Testis (tissue), 3 donors: Measurements from ENCODE around the gene NDUFC1. TPM values are rescaled to one million over a fixed set of nuclear protein-coding genes. Genes with fewer than 3 reads are reported as not detected.
"Not testable (repeated sequence)": the region's sequence is repeated elsewhere in the genome, so short reads cannot be mapped to it uniquely, and the experiment has no call there.

Experiments used
- DNase-seq: peaks from one replicate; pipeline ENCODE4 v3.0.0-alpha.2; 2019
- H3K27ac ChIP-seq, 2 donors: fragments of 200-600 bp; sonication (generic); one replicate each; pipeline ENCODE4 v1.5.1; 2019
- H3K27me3 ChIP-seq: fragments of 200-600 bp; sonication (generic); one replicate; pipeline ENCODE4 v1.5.1; 2019
- H3K36me3 ChIP-seq: fragments of 200-600 bp; sonication (generic); one replicate; pipeline ENCODE4 v1.5.1; 2017; ENCODE audit warnings: low read depth; ENCODE audit errors: missing control alignments
- H3K4me1 ChIP-seq: fragments of 200-600 bp; sonication (generic); one replicate; pipeline ENCODE4 v1.5.1; 2019
- H3K4me3 ChIP-seq, 2 donors: fragments of 200-600 bp; sonication (generic); one replicate each; pipeline ENCODE4 v1.5.1; 2017 to 2019
- H3K9me3 ChIP-seq: fragments of 200-600 bp; sonication (generic); one replicate; pipeline ENCODE4 v1.5.1; 2017
- CTCF ChIP-seq, 3 experiments: fragments of 450-650 bp in 2 of 3; fragments of 200-600 bp in 1 of 3; sonication (generic) in 1 of 3; IDR thresholded peaks; one replicate each; pipeline ENCODE4 v1.5.1; 2016 to 2019; ENCODE audit warnings: antibody characterized with exemption in 3 of 3, mild to moderate bottlenecking in 2 of 3, moderate library complexity in 1 of 3
- POLR2A ChIP-seq: fragments of 450-650 bp; IDR thresholded peaks from one replicate; pipeline ENCODE4 v1.6.1; 2017; ENCODE audit warnings: antibody characterized with exemption, mild to moderate bottlenecking, moderate library complexity
- WGBS, 2 donors: methylation state at CpG; one replicate each; pipeline ENCODE4 v1.1.5; 2018; 5-methylcytosine and 5-hydroxymethylcytosine counted together
- intact Hi-C: fragments of 100-400 bp; cut with DNase I; formaldehyde crosslinking; loops from one replicate; pipeline ENCODE4 v1.15.1; 2023; ENCODE audit warnings: low total_unique reads
- polyA plus RNA-seq: library from polyadenylated mRNA; stranded (reverse); fragments of 350-450 nt; fragmentation: Illumina TruSeq; extraction: RNeasy Lipid Tissue Mini Kit (QIAGEN cat#74804); gene quantifications from one replicate; pipeline ENCODE4 v1.2.3, GENCODE V29; 2014; ENCODE audit warnings: low read depth, low replicate concordance; ENCODE audit not compliant: insufficient read depth
- total RNA-seq, 2 donors: library from RNA; depleted of rRNA; stranded (reverse); fragments of >200 nt; gene quantifications; one replicate each; pipeline ENCODE4 v1.2.3, GENCODE V29; 2016

Gene NDUFC1
- total and polyA plus RNA-seq, 3 donors from 2014 or later: 121 to 201 (median 127) TPM

- Histone ChIP-seq H3K4me1 (peaks cover 3% of the 10 kb centered on the region), H3K36me3 (no peaks in the 10 kb centered on the region), H3K27ac (peak overlapping the region in 1 of 2 donors; percentile 47), H3K4me3 (peak overlapping the region in 1 of 2 donors; percentile 27), H3K9me3 (no peaks in the 10 kb centered on the region), H3K27me3 (no peaks in the 10 kb centered on the region)
- intact Hi-C loops: no loop called here
- no peak for DNase-seq
- 3% methylated on average over 1 of the region's 1 CpG for WGBS, 2 donors
- TF ChIP-seq POLR2A (no peak), CTCF (IDR thresholded peaks at IDR 0.05) (no peak)
These were observed 36.1 kb downstream of the NDUFC1 start for GRCh38 chr4:139266208-139266582.

GRCh38 chr4:139265654-139266053, 36.6 kb downstream of the NDUFC1 start:
- Histone ChIP-seq H3K27me3 (no peaks in the 10 kb centered on the region), H3K36me3 (no peaks in the 10 kb centered on the region), H3K27ac (no peak overlapping the region), H3K4me1 (peaks cover 3% of the 10 kb centered on the region), H3K4me3 (no peak overlapping the region), H3K9me3 (no peaks in the 10 kb centered on the region)
- intact Hi-C loops: no loop called here
- WGBS, 2 donors: 62 to 63% methylated on average over 3 of the region's 3 CpGs
- TF ChIP-seq CTCF (IDR thresholded peaks at IDR 0.05): no peak
- TF ChIP-seq POLR2A: no peak
- no peak for DNase-seq

GRCh38 chr4:139256349-139256748, 45.9 kb downstream of the NDUFC1 start:
- Histone ChIP-seq H3K36me3 (no peaks in the 10 kb centered on the region), H3K4me1 (no peaks in the 10 kb centered on the region), H3K27me3 (no peaks in the 10 kb centered on the region), H3K4me3 (no peak overlapping the region), H3K9me3 (no peaks in the 10 kb centered on the region), H3K27ac (no peak overlapping the region)
- 52 to 62% methylated on average over 2 of the region's 2 CpGs for WGBS, 2 donors
- DNase-seq: no peak
- TF ChIP-seq POLR2A (no peak), CTCF (IDR thresholded peaks at IDR 0.05) (no peak)
- intact Hi-C loops: no loop called here

GRCh38 chr4:139255581-139255980, 46.7 kb downstream of the NDUFC1 start:
- H3K9me3 ChIP-seq, H3K27ac ChIP-seq, H3K36me3 ChIP-seq, H3K4me3 ChIP-seq, intact Hi-C loops, H3K4me1 ChIP-seq, DNase-seq, H3K27me3 ChIP-seq: not testable (repeated sequence)
- 90 to 96% methylated on average over 6 of the region's 6 CpGs for WGBS, 2 donors

- Histone ChIP-seq H3K4me3 (no peak overlapping the region), H3K27me3 (no peaks in the 10 kb centered on the region), H3K36me3 (no peaks in the 10 kb centered on the region), H3K27ac (no peak overlapping the region), H3K9me3 (no peaks in the 10 kb centered on the region), H3K4me1 (no peaks in the 10 kb centered on the region)
- intact Hi-C loops: no loop called here
- WGBS, 2 donors: 63 to 87% methylated on average over 3 of the region's 3 CpGs
- DNase-seq: no peak
- TF ChIP-seq CTCF (IDR thresholded peaks at IDR 0.05) (no peak), POLR2A (no peak)
These were observed 48.6 kb downstream of the NDUFC1 start for GRCh38 chr4:139253713-139254112.
